ENCODE results near the gene ARMCX4.
A peak's percentile ranks its signal among the peaks of the same experiment; 100 is the strongest.
"Not testable (repeated sequence)": the region's sequence is repeated elsewhere in the genome, so short reads cannot be mapped to it uniquely, and the experiment has no call there.

Gene ARMCX4

DNA sequence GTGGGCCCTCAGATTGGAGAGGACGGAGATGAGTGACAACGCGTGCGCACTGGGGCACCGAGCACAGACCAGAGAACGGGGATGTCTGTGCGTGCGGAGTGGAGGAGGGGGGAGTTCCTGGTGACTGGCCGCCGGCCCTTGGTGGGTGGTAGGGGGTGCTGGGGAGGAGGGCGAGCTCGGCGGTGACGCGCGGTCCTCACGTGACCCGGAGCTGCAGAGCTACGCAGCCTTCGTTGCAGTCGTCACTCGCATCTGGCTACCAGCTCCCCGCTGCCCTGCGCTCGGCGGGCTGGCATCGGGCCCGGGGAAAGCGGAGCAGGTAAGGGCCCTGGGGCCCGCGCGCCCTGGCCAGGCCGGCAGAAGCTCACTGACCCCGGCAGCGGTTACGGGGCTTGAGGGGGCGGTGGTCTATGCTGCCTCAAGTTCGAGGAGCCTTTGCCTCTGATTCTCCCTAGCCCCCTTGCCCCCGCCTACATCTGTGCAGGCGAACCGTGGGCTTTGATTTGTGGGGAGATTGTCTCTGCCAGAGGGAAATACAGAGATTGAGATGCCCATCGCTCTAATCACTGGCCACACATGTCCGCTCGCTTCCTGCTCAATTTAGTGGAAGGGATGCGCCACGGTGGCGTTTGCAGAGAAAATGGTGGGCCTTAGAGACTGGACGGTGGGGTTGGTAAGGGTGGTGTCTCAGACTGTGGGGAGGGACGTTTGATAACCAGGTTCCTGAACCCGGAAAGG, at the start of gene ARMCX4:
Gene ARMCX4, plus strand, starts transcription at position 245 of the 738 bp plus-strand sequence. CDS start 3,134 bp downstream, outside the sequence.
- DNase-seq (ENCODE audit: insufficient read length, low spot score): peak; percentile 29
- no peak for FAIRE-seq

GRCh38 chrX:101442085-101442484, 43.2 kb upstream of the ARMCX4 start:
- no peak for FAIRE-seq
- DNase-seq (ENCODE audit: insufficient read length, low spot score): no peak

- FAIRE-seq (no peak), DNase-seq (ENCODE audit: insufficient read length, low spot score) (no peak)
These were observed 36.0 kb upstream of the ARMCX4 start for GRCh38 chrX:101449279-101449678.

DNA sequence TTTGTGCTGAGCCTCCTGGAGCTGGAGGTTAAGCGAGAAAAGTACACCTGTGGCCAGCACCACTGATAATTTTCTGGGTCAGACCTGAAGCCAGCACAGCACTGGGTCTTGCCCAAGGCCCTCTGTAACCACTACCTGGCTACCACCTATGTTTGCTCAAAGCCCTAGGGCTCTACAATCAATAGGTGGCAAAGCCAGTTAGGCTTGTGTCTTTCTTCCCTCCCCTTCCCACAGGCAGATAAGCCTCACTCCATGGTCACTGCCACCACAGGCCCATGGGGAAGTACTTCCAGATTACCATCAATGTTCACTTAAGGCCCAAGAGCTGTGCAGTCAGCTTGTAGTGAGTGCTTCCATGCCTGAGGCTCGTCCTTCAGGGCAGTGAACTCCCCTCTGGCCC, 35.2 kb upstream of the ARMCX4 start:
- no peak for DNase-seq (ENCODE audit: insufficient read length, low spot score)
- FAIRE-seq: no peak

- FAIRE-seq: no peak
- DNase-seq (ENCODE audit: insufficient read length, low spot score): no peak
These were observed 34.3 kb upstream of the ARMCX4 start for GRCh38 chrX:101450961-101451360.

DNA sequence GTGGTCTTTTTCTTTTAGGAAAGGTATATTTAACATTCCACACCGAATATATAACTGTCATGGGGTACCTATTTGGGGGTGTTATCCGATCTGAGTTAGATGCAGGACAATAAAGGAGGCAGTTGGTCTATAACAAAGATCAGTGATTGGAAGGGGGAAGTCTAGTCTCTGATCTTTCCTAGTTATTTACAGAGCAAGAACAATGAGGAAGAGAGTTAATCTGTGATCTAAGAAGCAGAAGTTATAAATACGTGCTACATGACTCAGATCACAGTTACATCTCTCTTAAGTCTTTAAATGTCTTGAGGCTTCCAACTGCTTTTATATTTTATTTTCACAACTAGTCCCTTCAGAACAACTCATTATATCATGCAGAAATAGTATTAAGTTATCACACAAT, 33.2 kb upstream of the ARMCX4 start:
- FAIRE-seq (no peak), DNase-seq (ENCODE audit: insufficient read length, low spot score) (no peak)

- DNase-seq (ENCODE audit: insufficient read length, low spot score): no peak
- no peak for FAIRE-seq
These were observed 24.6 kb upstream of the ARMCX4 start for GRCh38 chrX:101460669-101461068.

- DNase-seq (ENCODE audit: insufficient read length, low spot score) (no peak), FAIRE-seq (no peak)
These were observed 22.4 kb upstream of the ARMCX4 start for GRCh38 chrX:101462892-101463291.

- no peak for DNase-seq (ENCODE audit: insufficient read length, low spot score)
- no peak for FAIRE-seq
These were observed 6.9 kb upstream of the ARMCX4 start for GRCh38 chrX:101478366-101478765.

- FAIRE-seq (no peak), DNase-seq (ENCODE audit: insufficient read length, low spot score) (no peak)
These were observed 3.0 kb upstream of the ARMCX4 start for GRCh38 chrX:101482296-101482695.

- FAIRE-seq (no peak), DNase-seq (ENCODE audit: insufficient read length, low spot score) (no peak)
These were observed 1.6 kb upstream of the ARMCX4 start for GRCh38 chrX:101483705-101484104.

- FAIRE-seq (no peak), DNase-seq (ENCODE audit: insufficient read length, low spot score) (no peak)
These were observed 1.1 kb upstream of the ARMCX4 start for GRCh38 chrX:101484135-101484534.

DNA sequence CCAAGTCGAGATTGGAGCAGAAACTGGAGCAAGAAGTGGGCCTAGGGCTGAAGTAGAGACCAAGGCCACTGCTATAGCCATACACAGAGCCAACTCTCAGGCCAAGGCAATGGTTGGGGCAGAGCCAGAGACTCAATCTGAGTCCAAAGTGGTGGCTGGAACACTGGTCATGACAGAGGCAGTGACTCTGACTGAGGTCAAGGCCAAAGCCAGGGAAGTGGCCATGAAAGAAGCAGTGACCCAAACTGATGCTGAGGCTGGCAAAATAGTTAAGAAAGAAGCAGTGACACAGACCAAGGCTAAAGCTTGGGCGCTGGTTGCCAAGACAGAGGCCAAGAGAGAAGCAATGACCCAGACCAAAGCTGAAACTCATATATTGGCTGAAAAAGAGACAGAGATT, 3.5 kb downstream of the ARMCX4 start:
- DNase-seq (ENCODE audit: insufficient read length, low spot score): no peak

DNA sequence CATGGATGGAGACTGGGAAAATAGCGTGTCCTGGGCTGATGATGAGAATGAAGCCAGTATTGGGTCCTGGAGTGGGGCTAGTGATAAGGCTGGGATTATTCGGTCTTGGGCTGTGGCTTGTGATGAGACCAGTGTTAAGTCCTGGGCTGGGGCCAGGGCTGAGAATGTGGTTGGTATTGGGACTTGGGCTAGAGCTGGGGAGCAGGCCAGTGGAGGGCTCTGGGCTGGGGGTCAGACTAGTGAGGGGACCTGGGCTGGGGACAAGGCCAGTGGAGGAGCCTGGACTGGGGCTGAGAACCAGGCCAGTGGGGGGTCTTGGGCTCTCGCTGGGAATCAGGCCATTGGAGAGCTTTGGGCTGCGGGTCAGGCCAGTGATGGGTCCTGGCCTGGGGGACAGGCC, 6.7 kb downstream of the ARMCX4 start:
- DNase-seq (ENCODE audit: insufficient read length, low spot score): no peak
- no peak for FAIRE-seq

More for the DNA sequence above, 3.5 kb downstream of the ARMCX4 start:
- no peak for FAIRE-seq

DNA sequence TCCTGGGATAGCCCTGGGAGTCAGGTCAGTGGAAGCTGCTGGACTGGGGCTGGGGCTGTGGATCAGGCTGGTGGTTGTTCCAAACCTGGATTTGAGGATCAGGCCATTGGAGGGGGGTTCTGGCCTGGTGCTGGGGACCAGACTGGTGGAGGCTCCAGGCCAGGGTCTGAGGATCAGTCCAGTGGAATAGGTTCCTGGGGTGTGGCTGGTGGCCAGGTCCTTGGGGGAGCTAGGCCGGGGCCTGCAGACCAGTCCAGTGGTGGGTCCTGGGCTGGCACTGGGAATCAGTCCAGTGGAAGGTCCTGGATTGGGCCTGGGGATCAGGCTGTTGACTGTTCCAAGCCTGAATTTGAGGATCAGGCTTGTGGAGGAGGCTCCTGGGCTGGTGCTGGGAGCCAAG, 8.0 kb downstream of the ARMCX4 start:
- DNase-seq (ENCODE audit: insufficient read length, low spot score) (no peak), FAIRE-seq (no peak)

GRCh38 chrX:101502929-101503328, 17.7 kb downstream of the ARMCX4 start:
- not testable (repeated sequence) for DNase-seq (ENCODE audit: insufficient read length, low spot score); FAIRE-seq

GRCh38 chrX:101507372-101507771, 22.1 kb downstream of the ARMCX4 start:
- FAIRE-seq (no peak), DNase-seq (ENCODE audit: insufficient read length, low spot score) (no peak)

- DNase-seq (ENCODE audit: insufficient read length, low spot score): no peak
- FAIRE-seq: no peak
These were observed 22.7 kb downstream of the ARMCX4 start for GRCh38 chrX:101507986-101508385.

GRCh38 chrX:101530944-101531343, 45.7 kb downstream of the ARMCX4 start:
- DNase-seq (ENCODE audit: insufficient read length, low spot score) (no peak), FAIRE-seq (no peak)
